ENCODE results near the gene USE1.

USE1 gene, protein sequence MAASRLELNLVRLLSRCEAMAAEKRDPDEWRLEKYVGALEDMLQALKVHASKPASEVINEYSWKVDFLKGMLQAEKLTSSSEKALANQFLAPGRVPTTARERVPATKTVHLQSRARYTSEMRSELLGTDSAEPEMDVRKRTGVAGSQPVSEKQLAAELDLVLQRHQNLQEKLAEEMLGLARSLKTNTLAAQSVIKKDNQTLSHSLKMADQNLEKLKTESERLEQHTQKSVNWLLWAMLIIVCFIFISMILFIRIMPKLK

DNA sequence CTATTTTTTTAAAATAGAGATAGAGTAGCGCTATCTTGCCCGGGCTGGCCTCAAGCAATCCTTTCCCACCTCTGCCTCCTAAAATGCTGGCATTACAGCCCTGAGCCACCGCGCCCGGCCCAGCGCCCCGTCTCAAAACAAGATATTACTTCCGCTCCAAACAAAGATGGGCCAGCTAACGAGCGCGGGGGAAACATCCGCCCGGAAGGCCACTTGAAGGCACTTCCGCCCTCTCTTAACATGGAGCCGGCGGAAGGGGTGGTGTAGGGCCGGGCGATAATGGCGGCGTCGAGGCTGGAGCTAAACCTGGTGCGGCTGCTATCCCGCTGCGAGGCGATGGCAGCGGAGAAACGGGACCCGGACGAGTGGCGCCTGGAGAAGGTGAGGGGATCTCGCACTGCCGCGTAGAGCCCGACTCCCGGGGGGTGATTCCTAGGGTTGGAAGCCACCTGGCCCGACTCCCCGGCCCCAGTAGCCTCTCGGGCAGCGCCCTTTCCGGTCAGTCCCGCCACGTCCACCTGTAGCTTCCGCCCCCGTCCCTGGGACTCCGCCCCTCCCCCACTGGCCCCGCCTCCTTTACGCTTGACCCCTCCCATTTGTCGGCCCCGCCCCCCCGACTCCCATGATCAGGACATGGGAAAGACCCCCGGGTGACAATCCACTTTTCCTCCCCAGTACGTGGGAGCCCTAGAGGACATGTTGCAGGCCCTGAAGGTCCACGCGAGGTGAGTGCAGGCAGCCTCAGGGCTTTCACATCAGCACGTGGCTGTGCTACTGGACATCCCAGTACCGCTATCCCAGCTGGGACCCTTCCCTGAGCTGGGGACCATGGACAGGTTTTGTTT lies at the start of gene USE1:
Gene USE1, plus strand, starts transcription at position 231 of the 845 bp plus-strand sequence. Its CDS starts 49 bp downstream, at position 280.
- no peak for TF ChIP-seq CTCF (IDR thresholded peaks at IDR 0.05; ENCODE audit: insufficient read depth, low read length, poor library complexity, severe bottlenecking)
- peak; percentile 88 for DNase-seq (ENCODE audit: extremely low read depth, insufficient read length)
- Histone ChIP-seq H3K4me3 (replicated peaks; ENCODE audit: low read depth, low read length) (peak within 1 kb of the TSS; percentile 80), H3K27me3 (replicated peaks; ENCODE audit: control insufficient read depth, insufficient read depth, low read length) (no peaks in the 10 kb centered on the region), H3K36me3 (ENCODE audit: control insufficient read depth, insufficient read depth, low read length) (peaks cover 25% of the 10 kb centered on the region)

- no peak for DNase-seq (ENCODE audit: extremely low read depth, insufficient read length)
- TF ChIP-seq CTCF (IDR thresholded peaks at IDR 0.05; ENCODE audit: insufficient read depth, low read length, poor library complexity, severe bottlenecking), result no peak
- Histone ChIP-seq H3K27me3 (replicated peaks; ENCODE audit: control insufficient read depth, insufficient read depth, low read length) (no peaks in the 10 kb centered on the region), H3K4me3 (replicated peaks; ENCODE audit: low read depth, low read length) (no peak overlapping the region), H3K36me3 (ENCODE audit: control insufficient read depth, insufficient read depth, low read length) (peaks cover 51% of the 10 kb centered on the region)
These were observed 49.4 kb upstream of the USE1 start for GRCh38 chr19:17165715-17166114.

- Histone ChIP-seq H3K36me3 (ENCODE audit: control insufficient read depth, insufficient read depth, low read length) (peaks cover 42% of the 10 kb centered on the region), H3K4me3 (replicated peaks; ENCODE audit: low read depth, low read length) (no peak overlapping the region), H3K27me3 (replicated peaks; ENCODE audit: control insufficient read depth, insufficient read depth, low read length) (no peaks in the 10 kb centered on the region)
- TF ChIP-seq CTCF (IDR thresholded peaks at IDR 0.05; ENCODE audit: insufficient read depth, low read length, poor library complexity, severe bottlenecking), result no peak
- DNase-seq (ENCODE audit: extremely low read depth, insufficient read length), result no peak
These were observed 44.4 kb upstream of the USE1 start for GRCh38 chr19:17170538-17171297.

- DNase-seq (ENCODE audit: extremely low read depth, insufficient read length), result no peak
- H3K4me3 ChIP-seq (replicated peaks; ENCODE audit: low read depth, low read length), result no peak overlapping the region
- H3K36me3 ChIP-seq (ENCODE audit: control insufficient read depth, insufficient read depth, low read length), result peaks cover 42% of the 10 kb centered on the region
- TF ChIP-seq CTCF (IDR thresholded peaks at IDR 0.05; ENCODE audit: insufficient read depth, low read length, poor library complexity, severe bottlenecking), result no peak
- no peaks in the 10 kb centered on the region for H3K27me3 ChIP-seq (replicated peaks; ENCODE audit: control insufficient read depth, insufficient read depth, low read length)
These were observed 43.3 kb upstream of the USE1 start for GRCh38 chr19:17171874-17172273.

GRCh38 chr19:17172624-17173345 lies 42.4 kb upstream of the USE1 start:
- TF ChIP-seq CTCF (IDR thresholded peaks at IDR 0.05; ENCODE audit: insufficient read depth, low read length, poor library complexity, severe bottlenecking), result no peak

More at GRCh38 chr19:17172624-17173345, 42.4 kb upstream of the USE1 start:
- Histone ChIP-seq H3K4me3 (replicated peaks; ENCODE audit: low read depth, low read length) (no peak overlapping the region), H3K36me3 (ENCODE audit: control insufficient read depth, insufficient read depth, low read length) (peaks cover 46% of the 10 kb centered on the region), H3K27me3 (replicated peaks; ENCODE audit: control insufficient read depth, insufficient read depth, low read length) (no peaks in the 10 kb centered on the region)
- no peak for DNase-seq (ENCODE audit: extremely low read depth, insufficient read length)

All from GM06990 (cell line).